HCT116 (cell line): Measurements from ENCODE around the gene EEF1AKMT2. TPM values are rescaled to one million over a fixed set of nuclear protein-coding genes. Genes with fewer than 3 reads are reported as not detected.

Source experiments
- ATAC-seq: fragments of 200-7000 bp; cut with Tn5 transposase; 2 replicates; pipeline ENCODE4 v1.9.1; 2020; ENCODE audit warnings: mild to moderate bottlenecking, moderate library complexity
- BruUV-seq: library from RNA; stranded (reverse); fragments of 400-500 nt; replicated peaks from 2 replicates; lab custom pipeline; 2021; lab: Mats Ljungman, UMichigan
- CTCF ChIA-PET: fragments of 300-600 bp; sonication (Branson Sonifier 250); formaldehyde crosslinking; loops from one replicate; lab custom pipeline; 2021; ENCODE audit warnings: antibody characterized with exemption; lab: Charles Lee
- POLR2A ChIA-PET: fragments of 300-600, 350-600 bp; sonication (Branson Sonifier 250); formaldehyde crosslinking; loops from one replicate; lab custom pipeline; 2021; ENCODE audit warnings: antibody characterized with exemption; lab: Charles Lee
- RAD21 ChIA-PET, 2 experiments: fragments of 300-600 bp; sonication (Branson Sonifier 250); formaldehyde crosslinking; loops; one replicate each; lab custom pipeline; 2023; ENCODE audit warnings: low total read pairs in 2 of 2; ENCODE audit not compliant: uncharacterized antibody in 2 of 2, unreplicated experiment in 2 of 2, low non-redundant PET in 1 of 2; lab: Charles Lee
- DNase-seq: peaks from one replicate; pipeline ENCODE4 v3.0.0-alpha.2; 2010; ENCODE audit warnings: low read depth, low spot score
- H2AFZ ChIP-seq: fragments of 200-600 bp; shearing (Covaris generic), sonication (generic); 2 replicates; pipeline ENCODE4 v1.6.1; 2017; ENCODE audit warnings: low read depth, mixed run types, mixed read lengths, antibody characterized with exemption, low read length; ENCODE audit not compliant: poor library complexity, severe bottlenecking
- H3K27ac ChIP-seq: 2 replicates; pipeline ENCODE4 v1.5.1; 2012; ENCODE audit warnings: low read depth, low read length
- H3K27me3 ChIP-seq: fragments of 200-600 bp; sonication (generic); 2 replicates; pipeline ENCODE4 v1.6.1; 2016; ENCODE audit warnings: mixed run types, low read length, mixed read lengths; ENCODE audit not compliant: insufficient read depth
- H3K36me3 ChIP-seq, 2 experiments: fragments of 200-500 bp in 1 of 2; fragments of 200-600 bp in 1 of 2; sonication (Bioruptor generic) in 1 of 2; sonication (generic) in 1 of 2; 2 replicates each; pipeline versions ENCODE4 v1.5.1 to v1.6.1; 2014 to 2016; ENCODE audit warnings: low read length in 2 of 2, inconsistent platforms in 1 of 2, mixed read lengths in 1 of 2, mixed run types in 1 of 2; ENCODE audit not compliant: insufficient read depth in 2 of 2, control insufficient read depth in 1 of 2
- H3K4me1 ChIP-seq, 2 experiments: fragments of 200-600 bp in 1 of 2; sonication (generic) in 1 of 2; 2 replicates each; pipeline versions ENCODE4 v1.5.1 to v1.6.1; 2012 to 2017; ENCODE audit warnings: low read length in 2 of 2, inconsistent platforms in 1 of 2, mild to moderate bottlenecking in 1 of 2, mixed read lengths in 1 of 2, mixed run types in 1 of 2, moderate library complexity in 1 of 2; ENCODE audit not compliant: insufficient read depth in 2 of 2, control insufficient read depth in 1 of 2
- H3K4me2 ChIP-seq: fragments of 200-600 bp; sonication (generic); 2 replicates; pipeline ENCODE4 v1.6.1; 2017; ENCODE audit warnings: mixed run types, low read length, mixed read lengths
- H3K4me3 ChIP-seq, 2 experiments: fragments of 200-600 bp in 1 of 2; sonication (generic) in 1 of 2; replicated peaks in 1 of 2; 2 replicates each; pipeline ENCODE4 v1.5.1; 2011 to 2016; ENCODE audit warnings: low read length in 2 of 2, control low read depth in 1 of 2, low read depth in 1 of 2, mild to moderate bottlenecking in 1 of 2, mixed read lengths in 1 of 2, mixed run types in 1 of 2
- H3K79me2 ChIP-seq: fragments of 200-600 bp; sonication (generic); 2 replicates; pipeline ENCODE4 v1.6.1; 2017; ENCODE audit warnings: mild to moderate bottlenecking, mixed run types, low read length, moderate library complexity, mixed read lengths; ENCODE audit not compliant: insufficient read depth
- H3K9ac ChIP-seq: fragments of 200-600 bp; sonication (generic); 2 replicates; pipeline ENCODE4 v1.6.1; 2016; ENCODE audit warnings: low read length, mixed read lengths
- H3K9me2 ChIP-seq: fragments of 200-600 bp; sonication (generic), shearing (Covaris generic); 2 replicates; pipeline ENCODE4 v1.6.1; 2017; ENCODE audit warnings: mixed run types, mild to moderate bottlenecking, moderate library complexity; ENCODE audit not compliant: insufficient read depth
- H3K9me3 ChIP-seq, 2 experiments: fragments of 200-500 bp in 1 of 2; fragments of 200-600 bp in 1 of 2; sonication (Bioruptor generic) in 1 of 2; sonication (generic) in 1 of 2; 2 replicates each; pipeline ENCODE4 v1.6.1; 2014 to 2017; ENCODE audit warnings: low read length in 2 of 2, mixed read lengths in 2 of 2, inconsistent platforms in 1 of 2, low read depth in 1 of 2, mild to moderate bottlenecking in 1 of 2, mixed run types in 1 of 2, moderate library complexity in 1 of 2; ENCODE audit not compliant: control insufficient read depth in 1 of 2, insufficient read depth in 1 of 2
- H4K20me1 ChIP-seq: fragments of 200-600 bp; sonication (generic), shearing (Covaris generic); 2 replicates; pipeline ENCODE4 v1.6.1; 2017; ENCODE audit warnings: mixed run types, mild to moderate bottlenecking, moderate library complexity; ENCODE audit not compliant: insufficient read depth
- ATF3 ChIP-seq: IDR thresholded peaks from 2 replicates; pipeline ENCODE4 v1.6.1; 2012
- EGR1 ChIP-seq: IDR thresholded peaks from 2 replicates; pipeline ENCODE4 v1.6.1; 2012; ENCODE audit warnings: low read depth
- EZH2 ChIP-seq: fragments of 200-600 bp; sonication (generic); IDR thresholded peaks from 2 replicates; pipeline ENCODE4 v1.6.1; 2017; ENCODE audit warnings: antibody characterized with exemption, mixed run types
- FOSL1 ChIP-seq: IDR thresholded peaks from 2 replicates; pipeline ENCODE4 v1.6.1; 2012; ENCODE audit warnings: low read depth
- RAD21 ChIP-seq: IDR thresholded peaks from 2 replicates; pipeline ENCODE4 v1.6.1; 2012; ENCODE audit warnings: low read depth, mild to moderate bottlenecking
- SP1 ChIP-seq: IDR thresholded peaks from 2 replicates; pipeline ENCODE4 v1.6.1; 2012; ENCODE audit warnings: low read depth
- ZFX ChIP-seq: fragments of 450-650 bp; IDR thresholded peaks from 2 replicates; pipeline ENCODE4 v1.6.1; 2017
- intact Hi-C: fragments of 100-400 bp; cut with micrococcal nuclease; formaldehyde crosslinking; loops from 2 replicates; pipeline ENCODE4 v1.10.0; 2022
- total RNA-seq: library from RNA; stranded (reverse); gene quantifications from one replicate; pipeline ENCODE4 v1.2.1, GENCODE V29; 2021; ENCODE audit not compliant: unreplicated experiment
- TF ChIP-seq, protein P1 (sequence below), 3 experiments: fragments of 200-600 bp in 1 of 3; sonication (generic) in 1 of 3; IDR thresholded peaks in 2 of 3; conservative IDR thresholded peaks in 1 of 3; 2 replicates each; pipeline ENCODE4 v1.5.1; 2012 to 2017; ENCODE audit warnings: low read depth in 2 of 3, low read length in 2 of 3, antibody characterized with exemption in 1 of 3, borderline replicate concordance in 1 of 3, control low read depth in 1 of 3, mild to moderate bottlenecking in 1 of 3, mixed read lengths in 1 of 3, mixed run types in 1 of 3, moderate library complexity in 1 of 3; ENCODE audit not compliant: insufficient read depth in 1 of 3
- TF ChIP-seq, protein P2 (sequence below): IDR thresholded peaks from 2 replicates; pipeline ENCODE4 v1.6.1; 2011; ENCODE audit warnings: mild to moderate bottlenecking, low read length, moderate library complexity; ENCODE audit not compliant: insufficient replicate concordance; ENCODE audit errors: extremely low read depth

Gene EEF1AKMT2
- total RNA-seq, 1 experiment from 2014 or later, result 39.6 TPM

GRCh38 chr10:124740369-124741280 is 51.1 kb downstream of the EEF1AKMT2 start:
- ATAC-seq (no peak), DNase-seq (no peak)
- ChIA-PET CTCF (interaction anchor here (0.8 to 3.0 kb wide), 39 partner anchors 7 to 746 kb away, joined by 3 to 46 read pairs (median 5); partner anchors contain the start of genes EEF1AKMT2 and LHPP), POLR2A (interaction anchor here (0.8 kb wide), 1 partner anchor 15 kb away, joined by 3 read pairs; no protein-coding TSS in a partner anchor), RAD21 (interaction anchor here (1.2 kb wide), 1 partner anchor 210 kb away, joined by 7 to 10 read pairs; no protein-coding TSS in a partner anchor)
- Histone ChIP-seq H3K27me3 (no peaks in the 10 kb centered on the region), H3K79me2 (peaks cover 27% of the 10 kb centered on the region; the same call in 1 of the 2 replicates), H3K4me1 (peaks cover 31 to 46% of the 10 kb centered on the region in 2 experiments), H3K4me2 (no peak overlapping the region), H3K27ac (no peak overlapping the region), H3K9ac (no peak overlapping the region), H2AFZ (no peak overlapping the region), H3K9me3 (no peaks in the 10 kb centered on the region), H4K20me1 (no peaks in the 10 kb centered on the region), H3K9me2 (no peaks in the 10 kb centered on the region), H3K36me3 (no peaks in the 10 kb centered on the region), H3K4me3 (no peak overlapping the region)
- BruUV-seq, result no TSS peak
- TF ChIP-seq EGR1, result no peak
- no peak for TF ChIP-seq EZH2
- no peak for TF ChIP-seq RAD21
- TF ChIP-seq SP1, result no peak
- TF ChIP-seq, protein P1, sequence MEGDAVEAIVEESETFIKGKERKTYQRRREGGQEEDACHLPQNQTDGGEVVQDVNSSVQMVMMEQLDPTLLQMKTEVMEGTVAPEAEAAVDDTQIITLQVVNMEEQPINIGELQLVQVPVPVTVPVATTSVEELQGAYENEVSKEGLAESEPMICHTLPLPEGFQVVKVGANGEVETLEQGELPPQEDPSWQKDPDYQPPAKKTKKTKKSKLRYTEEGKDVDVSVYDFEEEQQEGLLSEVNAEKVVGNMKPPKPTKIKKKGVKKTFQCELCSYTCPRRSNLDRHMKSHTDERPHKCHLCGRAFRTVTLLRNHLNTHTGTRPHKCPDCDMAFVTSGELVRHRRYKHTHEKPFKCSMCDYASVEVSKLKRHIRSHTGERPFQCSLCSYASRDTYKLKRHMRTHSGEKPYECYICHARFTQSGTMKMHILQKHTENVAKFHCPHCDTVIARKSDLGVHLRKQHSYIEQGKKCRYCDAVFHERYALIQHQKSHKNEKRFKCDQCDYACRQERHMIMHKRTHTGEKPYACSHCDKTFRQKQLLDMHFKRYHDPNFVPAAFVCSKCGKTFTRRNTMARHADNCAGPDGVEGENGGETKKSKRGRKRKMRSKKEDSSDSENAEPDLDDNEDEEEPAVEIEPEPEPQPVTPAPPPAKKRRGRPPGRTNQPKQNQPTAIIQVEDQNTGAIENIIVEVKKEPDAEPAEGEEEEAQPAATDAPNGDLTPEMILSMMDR (IDR thresholded peaks at IDR 0.05 in 2 of 3, conservative IDR thresholded peaks at IDR 0.05 in 1 of 3; ENCODE audit: borderline replicate concordance in 1 of 3, insufficient read depth in 1 of 3, low read depth in 2 of 3, low read length in 2 of 3), result no peak
- TF ChIP-seq, protein P2, sequence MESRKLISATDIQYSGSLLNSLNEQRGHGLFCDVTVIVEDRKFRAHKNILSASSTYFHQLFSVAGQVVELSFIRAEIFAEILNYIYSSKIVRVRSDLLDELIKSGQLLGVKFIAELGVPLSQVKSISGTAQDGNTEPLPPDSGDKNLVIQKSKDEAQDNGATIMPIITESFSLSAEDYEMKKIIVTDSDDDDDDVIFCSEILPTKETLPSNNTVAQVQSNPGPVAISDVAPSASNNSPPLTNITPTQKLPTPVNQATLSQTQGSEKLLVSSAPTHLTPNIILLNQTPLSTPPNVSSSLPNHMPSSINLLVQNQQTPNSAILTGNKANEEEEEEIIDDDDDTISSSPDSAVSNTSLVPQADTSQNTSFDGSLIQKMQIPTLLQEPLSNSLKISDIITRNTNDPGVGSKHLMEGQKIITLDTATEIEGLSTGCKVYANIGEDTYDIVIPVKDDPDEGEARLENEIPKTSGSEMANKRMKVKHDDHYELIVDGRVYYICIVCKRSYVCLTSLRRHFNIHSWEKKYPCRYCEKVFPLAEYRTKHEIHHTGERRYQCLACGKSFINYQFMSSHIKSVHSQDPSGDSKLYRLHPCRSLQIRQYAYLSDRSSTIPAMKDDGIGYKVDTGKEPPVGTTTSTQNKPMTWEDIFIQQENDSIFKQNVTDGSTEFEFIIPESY, result no peak
- TF ChIP-seq FOSL1, result no peak
- TF ChIP-seq ATF3, result no peak
- no peak for TF ChIP-seq ZFX
- intact Hi-C loops, result loop anchor here (1.0 to 5.0 kb wide), 6 partner anchors 93 to 1158 kb away; partner anchors contain the start of gene OAT
